Neutrophil (primary cell): ENCODE data around the gene TMSB4X.
"Not testable (repeated sequence)": the region's sequence is repeated elsewhere in the genome, so short reads cannot be mapped to it uniquely, and the experiment has no call there.

Experiments used
- H3K27ac ChIP-seq: fragments of 200-600 bp; sonication (generic); 2 replicates; pipeline ENCODE4 v1.5.1; 2016; ENCODE audit warnings: mild to moderate bottlenecking, moderate library complexity
- H3K27me3 ChIP-seq: fragments of 200-600 bp; sonication (generic); 2 replicates; pipeline ENCODE4 v1.6.0; 2016; ENCODE audit warnings: mild to moderate bottlenecking
- H3K36me3 ChIP-seq: fragments of 200-600 bp; sonication (generic); 2 replicates; pipeline ENCODE4 v1.5.1; 2017
- H3K4me1 ChIP-seq, 2 experiments: fragments of 200-600 bp in 1 of 2; sonication (generic) in 1 of 2; 1 replicate in 1 of 2; 2 replicates in 1 of 2; pipeline versions ENCODE4 v1.5.1 to v1.6.1; 2013 to 2016; ENCODE audit warnings: low read depth in 1 of 2, low read length in 1 of 2, mild to moderate bottlenecking in 1 of 2, moderate library complexity in 1 of 2; ENCODE audit not compliant: control insufficient read depth in 1 of 2, insufficient read depth in 1 of 2
- H3K4me3 ChIP-seq, 2 experiments: fragments of 200-600 bp in 1 of 2; sonication (generic) in 1 of 2; 1 replicate in 1 of 2; 2 replicates in 1 of 2; pipeline ENCODE4 v1.5.1; 2013 to 2016; ENCODE audit warnings: low read depth in 1 of 2, low read length in 1 of 2, mild to moderate bottlenecking in 1 of 2, moderate library complexity in 1 of 2
- H3K9me3 ChIP-seq: fragments of 200-600 bp; sonication (generic); 2 replicates; pipeline ENCODE4 v1.5.1; 2016
- TF ChIP-seq, protein P1 (sequence below): fragments of 200-600 bp; sonication (generic); IDR thresholded peaks from 2 replicates; pipeline ENCODE4 v1.5.1; 2016; ENCODE audit warnings: antibody characterized with exemption

The TMSB4X gene

DNA sequence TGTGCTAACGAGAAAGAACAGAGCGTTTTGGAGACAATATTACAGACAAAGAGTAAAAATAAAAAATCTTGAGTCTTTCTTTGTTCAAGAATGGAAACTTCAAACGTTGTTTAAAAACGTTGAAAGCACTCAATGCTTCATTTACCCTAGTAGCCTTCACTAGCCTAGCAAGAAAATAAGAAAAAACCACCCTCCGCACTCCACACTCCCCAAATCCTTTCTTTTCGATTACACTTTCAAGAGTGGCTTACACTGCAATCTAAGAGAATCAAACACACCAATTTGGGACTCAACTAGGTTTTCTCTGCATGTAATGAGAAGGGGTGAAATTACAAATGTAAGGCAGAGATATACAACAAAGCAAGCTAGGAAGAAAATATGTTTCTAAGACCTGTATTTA, 4.7 kb downstream of the TMSB4X start:
- H3K9me3 ChIP-seq = no peaks in the 10 kb centered on the region
- peaks cover 48 to 63% of the 10 kb centered on the region in 2 experiments for H3K4me1 ChIP-seq
- peak overlapping the region; percentile 78 to 89 for H3K4me3 ChIP-seq
- no peaks in the 10 kb centered on the region for H3K27me3 ChIP-seq
- H3K36me3 ChIP-seq = peaks cover 15% of the 10 kb centered on the region
- TF ChIP-seq, protein P1, sequence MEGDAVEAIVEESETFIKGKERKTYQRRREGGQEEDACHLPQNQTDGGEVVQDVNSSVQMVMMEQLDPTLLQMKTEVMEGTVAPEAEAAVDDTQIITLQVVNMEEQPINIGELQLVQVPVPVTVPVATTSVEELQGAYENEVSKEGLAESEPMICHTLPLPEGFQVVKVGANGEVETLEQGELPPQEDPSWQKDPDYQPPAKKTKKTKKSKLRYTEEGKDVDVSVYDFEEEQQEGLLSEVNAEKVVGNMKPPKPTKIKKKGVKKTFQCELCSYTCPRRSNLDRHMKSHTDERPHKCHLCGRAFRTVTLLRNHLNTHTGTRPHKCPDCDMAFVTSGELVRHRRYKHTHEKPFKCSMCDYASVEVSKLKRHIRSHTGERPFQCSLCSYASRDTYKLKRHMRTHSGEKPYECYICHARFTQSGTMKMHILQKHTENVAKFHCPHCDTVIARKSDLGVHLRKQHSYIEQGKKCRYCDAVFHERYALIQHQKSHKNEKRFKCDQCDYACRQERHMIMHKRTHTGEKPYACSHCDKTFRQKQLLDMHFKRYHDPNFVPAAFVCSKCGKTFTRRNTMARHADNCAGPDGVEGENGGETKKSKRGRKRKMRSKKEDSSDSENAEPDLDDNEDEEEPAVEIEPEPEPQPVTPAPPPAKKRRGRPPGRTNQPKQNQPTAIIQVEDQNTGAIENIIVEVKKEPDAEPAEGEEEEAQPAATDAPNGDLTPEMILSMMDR = no peak
- peak overlapping the region; percentile 99 for H3K27ac ChIP-seq

DNA sequence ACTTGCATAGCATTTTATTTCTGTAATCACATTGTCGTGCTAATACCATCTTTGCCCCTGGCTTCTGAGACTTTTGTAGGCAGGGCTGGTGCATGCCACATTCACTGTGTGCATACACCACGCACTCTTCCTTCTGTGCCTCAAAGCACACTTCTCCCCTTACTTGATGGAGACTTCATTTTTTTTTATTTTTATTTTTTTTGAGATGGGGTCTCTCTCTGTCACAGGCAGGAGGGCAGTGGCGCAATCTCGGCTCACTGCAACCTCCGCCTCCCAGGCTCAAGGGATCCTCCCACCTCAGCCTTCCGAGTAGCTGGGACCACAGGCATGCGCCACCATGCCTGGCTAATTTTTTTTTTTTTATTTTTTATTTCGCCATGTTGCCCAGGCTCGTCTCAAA, 5.1 kb downstream of the TMSB4X start:
- H3K36me3 ChIP-seq = peaks cover 15% of the 10 kb centered on the region
- H3K9me3 ChIP-seq, H3K27me3 ChIP-seq: not testable (repeated sequence)
- H3K4me3 ChIP-seq = peak overlapping the region in 1 of 2 experiments; percentile 78
- peak overlapping the region; percentile 99 for H3K27ac ChIP-seq
- peaks cover 51 to 63% of the 10 kb centered on the region in 2 experiments for H3K4me1 ChIP-seq

DNA sequence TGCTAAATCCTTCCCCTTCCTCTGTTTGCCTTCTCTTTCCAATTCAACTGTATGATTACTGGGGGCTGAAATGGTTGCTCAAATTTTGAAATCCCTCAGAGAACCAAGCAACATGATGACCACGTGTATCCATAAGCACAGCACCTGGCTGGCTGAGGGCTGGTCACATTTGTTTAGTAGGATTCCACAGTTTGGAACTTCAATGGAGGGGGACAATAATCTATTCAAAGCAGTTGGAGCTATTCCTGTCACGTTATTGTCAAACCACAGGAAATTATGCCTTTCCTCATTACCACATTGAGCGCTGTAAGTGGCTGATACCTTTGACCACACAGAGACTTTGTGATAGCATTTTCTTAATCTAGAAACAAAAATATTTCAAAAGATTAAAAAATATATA, 7.0 kb downstream of the TMSB4X start:
- Histone ChIP-seq H3K27me3 (no peaks in the 10 kb centered on the region), H3K4me3 (peak overlapping the region; percentile 4 to 23), H3K36me3 (peaks cover 8% of the 10 kb centered on the region), H3K9me3 (no peaks in the 10 kb centered on the region), H3K4me1 (peaks cover 51 to 63% of the 10 kb centered on the region in 2 experiments), H3K27ac (peak overlapping the region; percentile 99)
- TF ChIP-seq, protein P1 = no peak

DNA sequence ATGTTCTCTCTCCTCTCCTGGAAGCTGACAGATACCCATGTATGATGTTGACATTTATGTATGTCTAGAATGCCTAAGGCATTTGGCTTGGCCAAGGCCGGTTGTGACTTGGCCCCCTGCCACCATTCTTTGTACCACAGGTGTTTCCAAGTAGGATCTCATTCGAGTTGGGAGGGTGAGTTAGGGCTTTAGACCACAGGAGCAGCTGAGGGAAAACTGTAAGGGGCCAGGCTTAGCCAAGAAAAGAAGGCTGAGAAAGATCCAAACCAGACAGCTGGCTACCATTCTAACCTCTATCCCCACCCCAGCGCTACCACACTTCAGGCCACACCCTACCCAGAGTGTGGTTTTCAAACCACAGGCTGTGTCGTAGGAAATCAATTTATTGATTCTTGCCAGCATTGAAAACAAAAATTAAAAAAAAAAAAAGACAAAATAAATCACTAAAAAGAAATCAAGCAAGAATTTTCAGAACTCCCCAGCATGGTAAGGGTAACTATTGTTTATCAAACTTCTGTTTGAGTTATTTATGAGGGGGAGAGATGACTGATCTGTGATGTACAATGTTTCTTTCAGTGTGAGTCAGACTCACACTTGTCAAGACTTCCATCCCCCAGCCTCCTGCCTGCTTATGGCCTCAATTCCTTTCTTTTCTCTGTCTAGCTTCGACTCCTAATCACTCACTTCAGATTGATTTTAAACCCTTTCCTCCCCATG, 9.9 kb downstream of the TMSB4X start:
- TF ChIP-seq, protein P1 = no peak
- Histone ChIP-seq H3K9me3 (no peaks in the 10 kb centered on the region), H3K4me3 (no peak overlapping the region), H3K36me3 (no peaks in the 10 kb centered on the region), H3K4me1 (peaks cover 37 to 40% of the 10 kb centered on the region in 2 experiments), H3K27ac (no peak overlapping the region), H3K27me3 (no peaks in the 10 kb centered on the region)

DNA sequence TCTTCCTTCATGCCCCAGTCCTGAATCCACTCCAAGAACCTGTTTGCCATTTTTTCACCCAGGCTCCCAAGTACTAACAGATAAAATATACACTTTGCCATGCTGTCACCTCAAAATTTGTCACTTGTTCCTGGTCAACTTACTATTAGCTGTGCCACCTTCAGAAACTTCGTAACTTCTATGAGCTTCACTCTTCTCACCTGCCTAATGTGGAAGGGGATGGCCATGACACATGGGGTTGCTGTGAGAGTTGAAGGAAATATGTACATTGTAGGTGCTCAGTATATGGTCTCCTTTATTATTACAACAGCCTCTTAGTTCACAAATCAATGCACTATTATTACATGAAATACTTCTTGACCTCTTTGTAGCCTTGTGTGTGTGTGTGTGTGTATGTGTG, 10.4 kb downstream of the TMSB4X start:
- no peaks in the 10 kb centered on the region for H3K9me3 ChIP-seq
- peaks cover 31 to 36% of the 10 kb centered on the region in 2 experiments for H3K4me1 ChIP-seq
- H3K27me3 ChIP-seq = no peaks in the 10 kb centered on the region
- H3K36me3 ChIP-seq = no peaks in the 10 kb centered on the region
- H3K27ac ChIP-seq = no peak overlapping the region
- TF ChIP-seq, protein P1 = no peak
- H3K4me3 ChIP-seq = no peak overlapping the region

DNA sequence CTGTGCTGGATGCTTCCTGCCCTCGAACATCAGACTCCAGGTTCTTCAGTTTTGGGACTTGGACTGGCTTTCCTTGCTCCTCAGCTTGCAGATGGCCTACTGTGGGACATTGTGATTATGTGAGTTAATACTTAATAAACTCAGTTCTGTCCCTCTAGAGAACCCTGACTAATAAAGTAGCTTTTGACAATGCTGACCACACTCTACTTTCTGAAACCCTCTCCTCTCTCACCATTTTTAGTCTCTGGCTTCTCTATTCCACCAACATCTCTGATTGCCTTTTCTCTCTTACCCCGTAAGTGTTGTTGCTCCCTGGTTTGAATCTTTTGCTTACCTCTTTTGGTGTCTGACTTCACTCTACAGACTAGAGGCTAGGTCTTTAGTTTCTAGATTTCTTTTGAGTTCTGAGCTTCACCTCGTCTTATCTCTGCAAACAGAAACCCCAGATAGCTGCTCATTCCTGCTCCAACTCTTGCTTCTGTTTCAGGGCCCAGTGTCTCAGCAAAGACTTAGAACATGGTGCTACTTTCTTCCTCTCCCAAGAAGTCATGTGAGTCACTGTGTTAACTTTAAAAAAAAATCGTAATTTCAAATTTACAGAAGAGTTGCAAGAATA, 11.4 kb downstream of the TMSB4X start:
- no peak overlapping the region for H3K27ac ChIP-seq
- TF ChIP-seq, protein P1 = no peak
- no peaks in the 10 kb centered on the region for H3K9me3 ChIP-seq
- peaks cover 22 to 28% of the 10 kb centered on the region in 2 experiments for H3K4me1 ChIP-seq
- no peaks in the 10 kb centered on the region for H3K36me3 ChIP-seq
- no peak overlapping the region for H3K4me3 ChIP-seq
- H3K27me3 ChIP-seq = no peaks in the 10 kb centered on the region
